T-helper 2 cell (primary cell): Measurements from ENCODE around the gene COL4A6.
A peak's percentile ranks its signal among the peaks of the same experiment; 100 is the strongest.
"Not testable (repeated sequence)": the region's sequence is repeated elsewhere in the genome, so short reads cannot be mapped to it uniquely, and the experiment has no call there.

Experiments used
- DNase-seq, 5 experiments: peaks; one replicate each; pipeline versions ENCODE4 v3.0.0 to v3.0.0-alpha.2; 2012 to 2022

The COL4A6 gene

GRCh38 chrX:108399418-108400165 lies 38.6 kb downstream of the COL4A6 start:
- no peak for DNase-seq

GRCh38 chrX:108397627-108398391 lies 40.4 kb downstream of the COL4A6 start:
- DNase-seq = peak in 1 of 5 experiments; percentile 35

GRCh38 chrX:108396986-108397385 lies 41.2 kb downstream of the COL4A6 start:
- DNase-seq = no peak

- no peak for DNase-seq
Observed at GRCh38 chrX:108396188-108396891, 41.9 kb downstream of the COL4A6 start.

- not testable (repeated sequence) for DNase-seq
Observed at GRCh38 chrX:108390976-108391717, 47.1 kb downstream of the COL4A6 start.

GRCh38 chrX:108384783-108385182 lies 53.4 kb downstream of the COL4A6 start:
- DNase-seq = no peak

GRCh38 chrX:108380222-108380621 lies 58.0 kb downstream of the COL4A6 start:
- DNase-seq = no peak

GRCh38 chrX:108376821-108377220 lies 61.4 kb downstream of the COL4A6 start:
- not testable (repeated sequence) for DNase-seq

- DNase-seq = peak in 1 of 5 experiments; percentile 4
Observed at GRCh38 chrX:108375591-108375990, 62.6 kb downstream of the COL4A6 start.

GRCh38 chrX:108366644-108367406 lies 71.4 kb downstream of the COL4A6 start:
- DNase-seq = no peak

GRCh38 chrX:108362026-108362425 lies 76.2 kb downstream of the COL4A6 start:
- no peak for DNase-seq

GRCh38 chrX:108361316-108361715 lies 76.9 kb downstream of the COL4A6 start:
- DNase-seq = no peak

- no peak for DNase-seq
Observed at GRCh38 chrX:108359806-108360602, 78.2 kb downstream of the COL4A6 start.

- DNase-seq = no peak
Observed at GRCh38 chrX:108353452-108353851, 84.8 kb downstream of the COL4A6 start.

GRCh38 chrX:108349210-108349609 lies 89.0 kb downstream of the COL4A6 start:
- no peak for DNase-seq

GRCh38 chrX:108348525-108348924 lies 89.7 kb downstream of the COL4A6 start:
- DNase-seq = no peak

- no peak for DNase-seq
Observed at GRCh38 chrX:108347800-108348199, 90.4 kb downstream of the COL4A6 start.

GRCh38 chrX:108344216-108344615 lies 94.0 kb downstream of the COL4A6 start:
- no peak for DNase-seq

GRCh38 chrX:108341947-108342346 lies 96.3 kb downstream of the COL4A6 start:
- DNase-seq = no peak

- no peak for DNase-seq
Observed at GRCh38 chrX:108332281-108332680, 105.9 kb downstream of the COL4A6 start.
